A549 (cell line): ENCODE results near the gene SRSF4. TPM values are rescaled to one million over a fixed set of nuclear protein-coding genes. Genes with fewer than 3 reads are reported as not detected.

Experiments
- ATAC-seq, 2 experiments: fragments of 200-7000 bp in 1 of 2; fragments of >200 bp in 1 of 2; cut with Nextera tagmentation in 1 of 2; cut with Tn5 transposase in 1 of 2; 3 replicates each; pipeline versions ENCODE4 v1.8.0 to v1.9.1; 2018 to 2020; ENCODE audit warnings: mild to moderate bottlenecking in 1 of 2, moderate library complexity in 1 of 2
- CTCF ChIA-PET: fragments of 300-600 bp; sonication (Branson Sonifier 250); formaldehyde crosslinking; extraction: SDS; loops from one replicate; lab custom pipeline; 2021; ENCODE audit warnings: antibody characterized with exemption, inconsistent platforms; lab: Yijun Ruan, JAX
- POLR2A ChIA-PET: fragments of 350-600 bp; formaldehyde crosslinking; extraction: SDS; loops from one replicate; lab custom pipeline; 2021; ENCODE audit warnings: antibody characterized with exemption, inconsistent platforms; lab: Yijun Ruan, JAX
- DNase-seq, 2 experiments: peaks; one replicate each; pipeline versions ENCODE4 v3.0.0 to v3.0.0-alpha.2; 2011 to 2016; ENCODE audit warnings: low read depth in 1 of 2, low spot score in 1 of 2
- FAIRE-seq: peaks from 2 replicates; lab custom pipeline; 2011; peaks lifted over from hg19 to GRCh38; lab: Jason Lieb, UNC
- H3K27ac ChIP-seq, 2 experiments: fragments of >200 bp; sonication (Bioruptor Twin); formaldehyde crosslinking; 3 replicates each; pipeline ENCODE4 v1.5.1; 2016 to 2017
- H3K4me1 ChIP-seq: fragments of >200 bp; sonication (Bioruptor Twin); formaldehyde crosslinking; 3 replicates; pipeline ENCODE4 v1.6.1; 2016
- H3K4me2 ChIP-seq: fragments of >200 bp; sonication (Bioruptor Twin); formaldehyde crosslinking; 3 replicates; pipeline ENCODE4 v1.6.1; 2016
- H3K4me3 ChIP-seq: fragments of >200 bp; sonication (Bioruptor Twin); formaldehyde crosslinking; 3 replicates; pipeline ENCODE4 v1.5.1; 2016
- H3K9me3 ChIP-seq: fragments of >200 bp; sonication (Bioruptor Twin); formaldehyde crosslinking; 3 replicates; pipeline ENCODE4 v1.6.1; 2016
- CBX2 ChIP-seq: fragments of 200-600 bp; sonication (generic); IDR thresholded peaks from 2 replicates; pipeline ENCODE4 v1.6.1; 2016; ENCODE audit warnings: low read depth, mild to moderate bottlenecking, borderline replicate concordance
- CEBPB ChIP-seq, 2 experiments: fragments of >200 bp in 1 of 2; sonication (Bioruptor Twin) in 1 of 2; formaldehyde crosslinking in 1 of 2; IDR thresholded peaks; 2 replicates each; pipeline ENCODE4 v1.6.1; 2012 to 2016
- ESRRA ChIP-seq: fragments of 150-350 bp; IDR thresholded peaks from 2 replicates; pipeline ENCODE4 v1.6.1; 2014; ENCODE audit warnings: mild to moderate bottlenecking, low read length, borderline replicate concordance
- FOSL2 ChIP-seq, 2 experiments: fragments of 450-650 bp in 1 of 2; fragments of >200 bp in 1 of 2; sonication (Bioruptor Twin) in 1 of 2; formaldehyde crosslinking; IDR thresholded peaks; 2 replicates each; pipeline versions ENCODE4 v1.5.0 to v1.6.1; 2016 to 2020; ENCODE audit warnings: mild to moderate bottlenecking in 1 of 2, moderate library complexity in 1 of 2
- FOXS1 ChIP-seq: fragments of 250-450 bp; sonication (Bioruptor Pico); IDR thresholded peaks from 2 replicates; pipeline ENCODE4 v1.5.0; 2020; ENCODE audit warnings: mild to moderate bottlenecking, moderate library complexity
- HOXA7 ChIP-seq: fragments of 250-450 bp; sonication (Bioruptor Pico); IDR thresholded peaks from 2 replicates; pipeline ENCODE4 v1.5.0; 2020; ENCODE audit warnings: mild to moderate bottlenecking, moderate library complexity
- JUN ChIP-seq, 2 experiments: fragments of >200 bp; sonication (Bioruptor Twin); formaldehyde crosslinking; IDR thresholded peaks; 2 replicates in 1 of 2; 3 replicates in 1 of 2; pipeline ENCODE4 v1.6.1; 2016 to 2017
- JUNB ChIP-seq: fragments of >200 bp; sonication (Bioruptor Twin); formaldehyde crosslinking; IDR thresholded peaks from 2 replicates; pipeline ENCODE4 v1.6.1; 2016
- KDM5A ChIP-seq: fragments of 200-600 bp; sonication (generic); IDR thresholded peaks from 2 replicates; pipeline ENCODE4 v1.6.1; 2016; ENCODE audit warnings: antibody characterized with exemption, mild to moderate bottlenecking
- MAFK ChIP-seq: fragments of 450-650 bp; IDR thresholded peaks from 2 replicates; pipeline ENCODE4 v1.6.1; 2014; ENCODE audit not compliant: partially characterized antibody
- MAZ ChIP-seq: fragments of 150-350 bp; IDR thresholded peaks from 2 replicates; pipeline ENCODE4 v1.6.1; 2014; ENCODE audit warnings: antibody characterized with exemption, low read depth, low read length, borderline replicate concordance
- MYC ChIP-seq: IDR thresholded peaks from 2 replicates; pipeline ENCODE4 v1.6.1; 2012; ENCODE audit warnings: mild to moderate bottlenecking, inconsistent platforms, low read length, improper control_type of control experiment, borderline replicate concordance
- NFE2L2 ChIP-seq: fragments of 150-350 bp; conservative IDR thresholded peaks from 2 replicates; pipeline ENCODE4 v1.6.1; 2014; ENCODE audit warnings: low read length
- NPAS2 ChIP-seq: fragments of 250-450 bp; sonication (Bioruptor Pico); IDR thresholded peaks from 2 replicates; pipeline ENCODE4 v1.8.0; 2022; ENCODE audit warnings: mild to moderate bottlenecking, moderate library complexity, borderline replicate concordance
- PHF8 ChIP-seq: fragments of 200-600 bp; sonication (generic); IDR thresholded peaks from 2 replicates; pipeline ENCODE4 v1.6.1; 2016; ENCODE audit warnings: low read depth, mild to moderate bottlenecking, antibody characterized with exemption, moderate library complexity, borderline replicate concordance
- POLR2AphosphoS2 ChIP-seq: conservative IDR thresholded peaks from 2 replicates; pipeline ENCODE4 v1.6.1; 2012; ENCODE audit warnings: low read length, improper control_type of control experiment, inconsistent platforms
- RNF2 ChIP-seq: fragments of 200-600 bp; sonication (generic); IDR thresholded peaks from 2 replicates; pipeline ENCODE4 v1.6.1; 2016; ENCODE audit warnings: low read depth, mild to moderate bottlenecking, antibody characterized with exemption, moderate library complexity, borderline replicate concordance
- TFCP2L1 ChIP-seq: fragments of 250-450 bp; sonication (Bioruptor Pico); IDR thresholded peaks from 2 replicates; pipeline ENCODE4 v1.5.0; 2021; ENCODE audit warnings: mild to moderate bottlenecking
- TP53 ChIP-seq: fragments of 250-450 bp; sonication (Bioruptor Pico); IDR thresholded peaks from 2 replicates; pipeline ENCODE4 v1.5.0; 2021; ENCODE audit warnings: mild to moderate bottlenecking, moderate library complexity
- WGBS: methylation state at CpG from one replicate; pipeline ENCODE4 v1.1.6; 2017; ENCODE audit errors: missing lambda C conversion rate; 5-methylcytosine and 5-hydroxymethylcytosine counted together
- polyA plus RNA-seq, 4 experiments: library from polyadenylated mRNA; depleted of rRNA in 3 of 4; stranded (reverse); fragments of >200 nt; fragmentation: RNase III in 1 of 4; extraction: RNeasy Plus Mini Kit Qiagen cat#74134 plus additional on column Dnase treatment in 1 of 4; gene quantifications; 2 replicates in 3 of 4; 3 replicates in 1 of 4; pipeline ENCODE4 v1.2.3, GENCODE V29; 2011 to 2017
- TF ChIP-seq, protein P1 (sequence below): IDR thresholded peaks from 2 replicates; pipeline ENCODE4 v1.6.1; 2012
- TF ChIP-seq, protein P2 (sequence below): IDR thresholded peaks from 2 replicates; pipeline ENCODE4 v1.6.1; 2012
- TF ChIP-seq, protein P3 (sequence below): fragments of 250-450 bp; sonication (Bioruptor Pico); IDR thresholded peaks from 2 replicates; pipeline ENCODE4 v1.5.0; 2021; ENCODE audit warnings: mild to moderate bottlenecking, moderate library complexity, borderline replicate concordance
- TF ChIP-seq, protein P4 (sequence below): fragments of 200-600 bp; sonication (generic); IDR thresholded peaks from 2 replicates; pipeline ENCODE4 v1.6.1; 2016; ENCODE audit warnings: antibody characterized with exemption, mild to moderate bottlenecking, moderate library complexity
- TF ChIP-seq, protein P5 (sequence below): IDR thresholded peaks from 2 replicates; pipeline ENCODE4 v1.6.1; 2012; ENCODE audit warnings: low read depth, borderline replicate concordance
- TF ChIP-seq, protein P6 (sequence below): fragments of >200 bp; sonication (Bioruptor Twin); formaldehyde crosslinking; IDR thresholded peaks from 3 replicates; pipeline ENCODE4 v1.5.1; 2016

SRSF4 gene
- polyA plus RNA-seq, 2 of the 4 experiments (the other 2 are of a cell fraction), result 45.6 to 64.5 TPM

DNA sequence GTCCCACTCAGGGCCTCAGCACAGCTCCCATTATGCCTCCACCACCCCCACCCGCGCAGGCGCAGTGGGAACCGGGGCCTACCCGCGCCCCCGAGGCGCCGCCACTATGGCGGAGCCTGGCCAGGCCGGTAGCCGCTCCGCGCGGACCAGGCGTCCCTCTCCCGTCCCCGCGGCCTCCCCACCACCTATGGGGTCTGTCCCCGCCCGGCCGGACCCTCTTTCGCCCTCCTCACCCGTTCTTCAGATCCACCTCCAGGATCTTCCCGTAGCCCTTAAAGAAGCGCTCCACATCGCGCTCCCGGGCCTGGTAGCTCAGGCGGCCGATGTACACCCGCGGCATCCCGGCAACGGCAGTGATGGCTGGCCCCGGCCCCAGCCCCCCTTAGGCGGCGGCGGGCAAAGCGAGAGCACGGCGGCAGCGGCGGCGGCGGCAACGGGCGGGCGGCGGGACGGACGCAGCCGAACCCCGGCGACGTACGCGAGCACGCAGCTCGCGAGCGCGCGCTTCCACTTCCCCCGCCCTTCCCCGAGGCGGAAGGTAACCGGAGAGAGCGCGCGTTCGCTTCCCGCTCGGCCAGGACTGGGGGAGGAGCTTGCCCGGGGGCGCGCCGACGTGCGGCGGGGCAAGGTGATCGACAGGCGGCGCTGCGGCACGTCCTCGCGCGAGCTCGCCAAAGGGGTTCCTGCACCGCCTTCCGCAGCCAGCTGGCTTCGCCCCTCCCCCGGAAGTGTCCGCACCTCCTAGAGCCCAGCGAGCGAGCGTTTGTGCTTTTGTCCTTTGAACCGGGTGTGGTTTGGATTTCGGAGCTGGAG is at the start of gene SRSF4 (continued):
- TF ChIP-seq KDM5A (0 out of 2 replicates have a peak, but pooled peaks have one; percentile 35), PHF8 (peak; percentile 96)

DNA sequence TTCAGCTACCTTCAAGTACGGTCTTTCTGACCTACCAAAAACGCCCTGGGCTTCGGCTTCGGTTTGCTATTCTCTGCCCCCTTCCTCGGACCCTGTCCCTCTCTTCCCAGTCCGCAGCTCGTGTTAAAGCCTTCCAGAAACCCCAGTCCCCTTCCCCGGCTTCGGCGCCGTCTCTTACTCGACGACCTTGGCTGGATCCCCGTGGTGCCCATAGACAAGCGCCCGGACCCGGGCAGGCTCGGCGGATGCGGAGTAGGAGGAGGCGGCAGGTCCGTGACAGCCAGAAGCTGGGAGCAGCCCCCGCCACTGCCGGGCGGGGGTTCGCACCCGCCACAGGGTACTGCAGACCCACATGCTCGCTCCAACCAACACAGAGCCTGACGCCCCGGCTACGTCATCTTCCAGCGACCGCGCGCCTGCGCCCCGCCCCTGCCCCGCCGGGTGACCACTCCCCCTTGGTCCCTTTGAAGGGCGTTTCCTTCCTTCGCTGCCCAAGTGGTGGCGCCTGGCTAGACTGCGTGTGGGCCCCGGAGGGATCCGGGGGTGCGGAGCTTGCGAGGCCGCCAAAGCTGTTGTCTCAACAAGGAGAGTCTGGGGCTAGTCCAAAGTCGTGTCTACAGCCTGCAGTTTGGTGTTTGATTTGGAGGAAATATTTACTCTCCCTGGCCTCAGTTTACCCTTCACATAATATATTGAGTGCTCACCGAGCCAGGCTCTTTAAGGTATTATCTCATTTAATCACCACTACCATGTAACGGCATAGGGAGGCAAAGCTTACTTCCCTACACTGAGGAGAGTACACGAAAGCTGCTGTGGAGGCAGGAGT is 49.1 kb upstream of the SRSF4 start, which contains the start of gene MECR:
Gene MECR (minus strand): TSS at position 382 of the 826 bp plus-strand sequence. CDS start 28 bp downstream, at position 354.
- CTCF ChIA-PET, result interaction anchor here (0.8 to 1.6 kb wide), 3 partner anchors 9 to 1150 kb away, joined by 3 to 5 read pairs (median 5); no protein-coding TSS in a partner anchor
- H3K4me3 ChIP-seq, result peak within 1 kb of the TSS; percentile 87
- POLR2A ChIA-PET, result interaction anchor here (0.5 to 1.6 kb wide), 3 partner anchors 9 to 57 kb away, joined by 3 to 5 read pairs (median 4); no protein-coding TSS in a partner anchor
- peak within 1 kb of the TSS; percentile 82 to 95 for H3K27ac ChIP-seq
- H3K4me1 ChIP-seq, result peaks cover 10% of the 10 kb centered on the region; the same call in 2 of the 3 replicates
- WGBS, result 5% methylated on average over 24 of the region's 52 CpGs
- DNase-seq (peak; percentile 80 to 91), FAIRE-seq (no peak), ATAC-seq (peak; percentile 93 to 99)
- H3K9me3 ChIP-seq, result no peaks in the 10 kb centered on the region
- peak within 1 kb of the TSS; percentile 87 for H3K4me2 ChIP-seq
- TF ChIP-seq RNF2, result no peak
- TF ChIP-seq PHF8, result peak; percentile 77; the same call in 1 of the 2 replicates
- TF ChIP-seq ESRRA, result no peak
- no peak for TF ChIP-seq CEBPB (IDR thresholded peaks at IDR 0.05)
- TF ChIP-seq, protein P1, sequence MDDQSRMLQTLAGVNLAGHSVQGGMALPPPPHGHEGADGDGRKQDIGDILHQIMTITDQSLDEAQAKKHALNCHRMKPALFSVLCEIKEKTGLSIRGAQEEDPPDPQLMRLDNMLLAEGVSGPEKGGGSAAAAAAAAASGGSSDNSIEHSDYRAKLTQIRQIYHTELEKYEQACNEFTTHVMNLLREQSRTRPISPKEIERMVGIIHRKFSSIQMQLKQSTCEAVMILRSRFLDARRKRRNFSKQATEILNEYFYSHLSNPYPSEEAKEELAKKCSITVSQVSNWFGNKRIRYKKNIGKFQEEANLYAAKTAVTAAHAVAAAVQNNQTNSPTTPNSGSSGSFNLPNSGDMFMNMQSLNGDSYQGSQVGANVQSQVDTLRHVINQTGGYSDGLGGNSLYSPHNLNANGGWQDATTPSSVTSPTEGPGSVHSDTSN, result no peak
- TF ChIP-seq NFE2L2, result no peak
- no peak for TF ChIP-seq FOXS1 (CRISPR knock-in tag)
- peak in 1 of 2 experiments; percentile 67; a peak in 2 of 5 replicates for TF ChIP-seq JUN (IDR thresholded peaks at IDR 0.05)
- no peak for TF ChIP-seq NPAS2
- no peak for TF ChIP-seq MAZ
- TF ChIP-seq, protein P2, sequence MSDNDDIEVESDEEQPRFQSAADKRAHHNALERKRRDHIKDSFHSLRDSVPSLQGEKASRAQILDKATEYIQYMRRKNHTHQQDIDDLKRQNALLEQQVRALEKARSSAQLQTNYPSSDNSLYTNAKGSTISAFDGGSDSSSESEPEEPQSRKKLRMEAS, result peak; percentile 87
- no peak for TF ChIP-seq POLR2AphosphoS2
- TF ChIP-seq HOXA7 (CRISPR knock-in tag), result no peak
- no peak for TF ChIP-seq MAFK
- TF ChIP-seq, protein P3, sequence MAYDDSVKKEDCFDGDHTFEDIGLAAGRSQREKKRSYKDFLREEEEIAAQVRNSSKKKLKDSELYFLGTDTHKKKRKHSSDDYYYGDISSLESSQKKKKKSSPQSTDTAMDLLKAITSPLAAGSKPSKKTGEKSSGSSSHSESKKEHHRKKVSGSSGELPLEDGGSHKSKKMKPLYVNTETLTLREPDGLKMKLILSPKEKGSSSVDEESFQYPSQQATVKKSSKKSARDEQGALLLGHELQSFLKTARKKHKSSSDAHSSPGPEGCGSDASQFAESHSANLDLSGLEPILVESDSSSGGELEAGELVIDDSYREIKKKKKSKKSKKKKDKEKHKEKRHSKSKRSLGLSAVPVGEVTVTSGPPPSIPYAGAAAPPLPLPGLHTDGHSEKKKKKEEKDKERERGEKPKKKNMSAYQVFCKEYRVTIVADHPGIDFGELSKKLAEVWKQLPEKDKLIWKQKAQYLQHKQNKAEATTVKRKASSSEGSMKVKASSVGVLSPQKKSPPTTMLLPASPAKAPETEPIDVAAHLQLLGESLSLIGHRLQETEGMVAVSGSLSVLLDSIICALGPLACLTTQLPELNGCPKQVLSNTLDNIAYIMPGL (CRISPR knock-in tag), result no peak
- TF ChIP-seq, protein P4, sequence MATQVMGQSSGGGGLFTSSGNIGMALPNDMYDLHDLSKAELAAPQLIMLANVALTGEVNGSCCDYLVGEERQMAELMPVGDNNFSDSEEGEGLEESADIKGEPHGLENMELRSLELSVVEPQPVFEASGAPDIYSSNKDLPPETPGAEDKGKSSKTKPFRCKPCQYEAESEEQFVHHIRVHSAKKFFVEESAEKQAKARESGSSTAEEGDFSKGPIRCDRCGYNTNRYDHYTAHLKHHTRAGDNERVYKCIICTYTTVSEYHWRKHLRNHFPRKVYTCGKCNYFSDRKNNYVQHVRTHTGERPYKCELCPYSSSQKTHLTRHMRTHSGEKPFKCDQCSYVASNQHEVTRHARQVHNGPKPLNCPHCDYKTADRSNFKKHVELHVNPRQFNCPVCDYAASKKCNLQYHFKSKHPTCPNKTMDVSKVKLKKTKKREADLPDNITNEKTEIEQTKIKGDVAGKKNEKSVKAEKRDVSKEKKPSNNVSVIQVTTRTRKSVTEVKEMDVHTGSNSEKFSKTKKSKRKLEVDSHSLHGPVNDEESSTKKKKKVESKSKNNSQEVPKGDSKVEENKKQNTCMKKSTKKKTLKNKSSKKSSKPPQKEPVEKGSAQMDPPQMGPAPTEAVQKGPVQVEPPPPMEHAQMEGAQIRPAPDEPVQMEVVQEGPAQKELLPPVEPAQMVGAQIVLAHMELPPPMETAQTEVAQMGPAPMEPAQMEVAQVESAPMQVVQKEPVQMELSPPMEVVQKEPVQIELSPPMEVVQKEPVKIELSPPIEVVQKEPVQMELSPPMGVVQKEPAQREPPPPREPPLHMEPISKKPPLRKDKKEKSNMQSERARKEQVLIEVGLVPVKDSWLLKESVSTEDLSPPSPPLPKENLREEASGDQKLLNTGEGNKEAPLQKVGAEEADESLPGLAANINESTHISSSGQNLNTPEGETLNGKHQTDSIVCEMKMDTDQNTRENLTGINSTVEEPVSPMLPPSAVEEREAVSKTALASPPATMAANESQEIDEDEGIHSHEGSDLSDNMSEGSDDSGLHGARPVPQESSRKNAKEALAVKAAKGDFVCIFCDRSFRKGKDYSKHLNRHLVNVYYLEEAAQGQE, result no peak
- TF ChIP-seq, protein P5, sequence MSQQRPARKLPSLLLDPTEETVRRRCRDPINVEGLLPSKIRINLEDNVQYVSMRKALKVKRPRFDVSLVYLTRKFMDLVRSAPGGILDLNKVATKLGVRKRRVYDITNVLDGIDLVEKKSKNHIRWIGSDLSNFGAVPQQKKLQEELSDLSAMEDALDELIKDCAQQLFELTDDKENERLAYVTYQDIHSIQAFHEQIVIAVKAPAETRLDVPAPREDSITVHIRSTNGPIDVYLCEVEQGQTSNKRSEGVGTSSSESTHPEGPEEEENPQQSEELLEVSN, result no peak
- no peak for TF ChIP-seq CBX2
- TF ChIP-seq, protein P6, sequence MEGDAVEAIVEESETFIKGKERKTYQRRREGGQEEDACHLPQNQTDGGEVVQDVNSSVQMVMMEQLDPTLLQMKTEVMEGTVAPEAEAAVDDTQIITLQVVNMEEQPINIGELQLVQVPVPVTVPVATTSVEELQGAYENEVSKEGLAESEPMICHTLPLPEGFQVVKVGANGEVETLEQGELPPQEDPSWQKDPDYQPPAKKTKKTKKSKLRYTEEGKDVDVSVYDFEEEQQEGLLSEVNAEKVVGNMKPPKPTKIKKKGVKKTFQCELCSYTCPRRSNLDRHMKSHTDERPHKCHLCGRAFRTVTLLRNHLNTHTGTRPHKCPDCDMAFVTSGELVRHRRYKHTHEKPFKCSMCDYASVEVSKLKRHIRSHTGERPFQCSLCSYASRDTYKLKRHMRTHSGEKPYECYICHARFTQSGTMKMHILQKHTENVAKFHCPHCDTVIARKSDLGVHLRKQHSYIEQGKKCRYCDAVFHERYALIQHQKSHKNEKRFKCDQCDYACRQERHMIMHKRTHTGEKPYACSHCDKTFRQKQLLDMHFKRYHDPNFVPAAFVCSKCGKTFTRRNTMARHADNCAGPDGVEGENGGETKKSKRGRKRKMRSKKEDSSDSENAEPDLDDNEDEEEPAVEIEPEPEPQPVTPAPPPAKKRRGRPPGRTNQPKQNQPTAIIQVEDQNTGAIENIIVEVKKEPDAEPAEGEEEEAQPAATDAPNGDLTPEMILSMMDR, result 0 out of 3 replicates have a peak, but pooled peaks have one; percentile 17
- no peak for TF ChIP-seq JUNB
- TF ChIP-seq TP53, result no peak
- no peak for TF ChIP-seq TFCP2L1 (CRISPR knock-in tag)
- no peak for TF ChIP-seq FOSL2 (IDR thresholded peaks at IDR 0.05)
- TF ChIP-seq FOSL2 (CRISPR knock-in tag; IDR thresholded peaks at IDR 0.05), result no peak
- TF ChIP-seq MYC, result peak; percentile 74
